ENCODE data around the gene ITGB2. TPM values are rescaled to one million over a fixed set of nuclear protein-coding genes. Genes with fewer than 3 reads are reported as not detected.

Gene ITGB2
- total RNA-seq, 4 donors from 2014 or later = 11.2 to 18.8 (median 15.3) TPM

DNA sequence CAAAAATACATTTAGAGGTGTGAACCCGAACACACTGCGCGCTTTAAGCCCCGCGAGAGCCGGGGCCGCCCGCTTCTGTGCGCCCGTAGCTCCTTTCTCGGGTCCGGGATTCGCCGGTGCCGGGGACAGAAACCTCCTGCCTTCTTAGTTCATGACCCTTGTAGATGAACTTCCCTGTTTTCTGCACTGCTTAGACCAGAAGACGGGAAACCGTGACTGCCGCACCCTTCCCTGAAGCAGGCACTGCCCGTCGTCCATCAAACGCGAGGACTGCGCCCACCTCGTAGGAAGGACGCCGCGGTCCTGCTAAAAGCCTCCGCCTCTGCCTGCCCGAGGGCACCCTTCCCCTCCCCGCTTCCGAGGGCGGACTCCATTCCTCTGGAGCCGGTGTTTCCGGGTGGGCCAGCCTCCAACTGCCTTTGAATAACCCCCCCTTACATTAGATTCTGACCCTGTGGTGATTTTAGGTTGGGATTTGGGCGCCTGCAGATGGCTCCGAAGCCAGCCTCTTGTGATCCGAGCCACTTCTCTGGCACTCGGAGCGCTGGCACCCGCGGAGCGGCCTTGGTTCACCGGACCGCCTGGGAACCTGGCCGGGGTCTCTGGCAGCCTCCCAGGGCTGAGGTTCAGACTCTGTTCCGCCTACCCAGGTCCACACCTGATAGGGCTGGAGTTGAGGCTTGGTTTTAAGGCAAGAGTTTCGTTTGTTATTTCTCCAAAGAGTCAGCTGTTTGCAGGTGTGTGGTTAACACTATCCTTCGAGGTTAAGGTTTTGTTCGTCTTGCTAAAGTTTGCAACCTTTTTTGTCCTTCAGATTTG is 46.0 kb downstream of the ITGB2 start:
- peak overlapping the region; percentile 87 for H3K4me3 ChIP-seq
- no peaks in the 10 kb centered on the region for H3K9me3 ChIP-seq
- H3K27ac ChIP-seq = peak overlapping the region; percentile 92
- peak in 1 of 2 donors; percentile 88 for DNase-seq (ENCODE audit: low spot score in 2 of 2)
- TF ChIP-seq POLR2A (IDR thresholded peaks at IDR 0.05) (peak in 1 of 2 donors; percentile 17), POLR2AphosphoS5 (IDR thresholded peaks at IDR 0.05) (no peak)
- no peaks in the 10 kb centered on the region for H3K36me3 ChIP-seq
- no peaks in the 10 kb centered on the region for H3K27me3 ChIP-seq
- 6% methylated on average over 18 of the region's 49 CpGs for WGBS
- peaks cover 59% of the 10 kb centered on the region for H3K4me1 ChIP-seq

DNA sequence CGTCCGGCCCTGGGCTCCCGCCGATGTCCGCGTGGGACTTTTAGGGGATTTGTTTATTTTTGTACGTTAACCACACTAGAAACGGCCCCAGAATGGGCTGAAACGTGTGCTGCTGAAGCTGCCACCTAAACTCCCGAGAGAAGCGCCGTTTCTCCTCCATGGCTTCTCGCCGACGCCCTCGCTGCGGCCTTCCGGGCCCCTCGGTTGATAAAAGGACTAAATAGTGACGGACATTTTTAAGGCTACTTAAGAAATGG is 46.5 kb downstream of the ITGB2 start:
- no peak for TF ChIP-seq EP300 (IDR thresholded peaks at IDR 0.05)
- TF ChIP-seq POLR2AphosphoS5 (IDR thresholded peaks at IDR 0.05) = no peak
- TF ChIP-seq, protein P1, sequence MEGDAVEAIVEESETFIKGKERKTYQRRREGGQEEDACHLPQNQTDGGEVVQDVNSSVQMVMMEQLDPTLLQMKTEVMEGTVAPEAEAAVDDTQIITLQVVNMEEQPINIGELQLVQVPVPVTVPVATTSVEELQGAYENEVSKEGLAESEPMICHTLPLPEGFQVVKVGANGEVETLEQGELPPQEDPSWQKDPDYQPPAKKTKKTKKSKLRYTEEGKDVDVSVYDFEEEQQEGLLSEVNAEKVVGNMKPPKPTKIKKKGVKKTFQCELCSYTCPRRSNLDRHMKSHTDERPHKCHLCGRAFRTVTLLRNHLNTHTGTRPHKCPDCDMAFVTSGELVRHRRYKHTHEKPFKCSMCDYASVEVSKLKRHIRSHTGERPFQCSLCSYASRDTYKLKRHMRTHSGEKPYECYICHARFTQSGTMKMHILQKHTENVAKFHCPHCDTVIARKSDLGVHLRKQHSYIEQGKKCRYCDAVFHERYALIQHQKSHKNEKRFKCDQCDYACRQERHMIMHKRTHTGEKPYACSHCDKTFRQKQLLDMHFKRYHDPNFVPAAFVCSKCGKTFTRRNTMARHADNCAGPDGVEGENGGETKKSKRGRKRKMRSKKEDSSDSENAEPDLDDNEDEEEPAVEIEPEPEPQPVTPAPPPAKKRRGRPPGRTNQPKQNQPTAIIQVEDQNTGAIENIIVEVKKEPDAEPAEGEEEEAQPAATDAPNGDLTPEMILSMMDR (IDR thresholded peaks at IDR 0.05) = no peak
- TF ChIP-seq POLR2A (IDR thresholded peaks at IDR 0.05) = no peak
- 1% methylated on average over 11 of the region's 20 CpGs for WGBS
- H3K27me3 ChIP-seq = no peaks in the 10 kb centered on the region

DNA sequence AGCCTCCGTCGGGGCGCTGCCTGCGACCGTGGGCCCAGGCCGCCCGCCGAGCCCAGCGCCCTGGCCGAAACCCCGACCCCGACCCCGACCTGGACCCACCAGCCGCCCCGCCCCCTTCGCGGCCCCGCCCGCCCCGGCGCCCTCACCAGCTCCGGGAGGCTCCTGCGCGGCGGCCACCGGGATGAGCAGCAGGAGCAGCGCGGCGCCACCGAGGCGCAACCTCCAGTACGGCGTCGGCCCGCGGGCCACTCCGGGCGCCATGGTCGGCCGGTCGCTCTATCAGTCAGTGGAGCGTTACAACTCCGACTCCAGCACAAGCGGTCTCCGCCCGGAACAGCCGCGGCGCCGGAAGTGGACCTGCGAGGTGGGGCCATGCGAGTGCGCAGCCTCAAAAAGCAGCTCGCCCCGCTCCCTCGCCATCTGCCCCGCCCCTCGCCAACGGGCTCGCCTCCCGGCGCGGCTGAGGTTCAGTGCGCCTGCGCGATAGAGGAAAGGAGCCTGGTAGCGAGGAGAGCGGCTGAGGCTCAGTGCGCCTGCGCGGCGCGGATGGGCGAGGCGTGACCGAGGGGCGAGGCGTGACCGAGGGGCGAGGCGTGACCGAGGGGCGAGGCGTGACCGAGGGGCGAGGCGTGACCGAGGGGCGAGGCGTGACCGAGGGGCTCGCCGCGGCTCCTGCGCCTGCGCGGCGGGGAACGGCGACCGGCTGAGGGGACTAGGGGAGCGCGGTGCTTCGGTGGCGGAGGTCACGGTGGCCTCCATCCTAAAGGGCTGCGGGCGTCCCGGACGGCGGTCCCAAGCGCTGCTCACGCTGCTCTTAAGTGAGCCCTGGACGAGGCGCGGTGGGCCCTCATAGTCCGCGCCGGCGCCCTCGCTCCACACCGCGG is 47.1 kb downstream of the ITGB2 start, which contains the start of gene PTTG1IP:
PTTG1IP (minus strand) TSS at position 335 of the 884 bp plus-strand sequence; CDS start at position 261, 74 bp downstream.
- Histone ChIP-seq H3K27me3 (no peaks in the 10 kb centered on the region), H3K9me3 (no peaks in the 10 kb centered on the region), H3K4me1 (peaks cover 67% of the 10 kb centered on the region), H3K36me3 (no peaks in the 10 kb centered on the region), H3K27ac (peak within 1 kb of the TSS; percentile 92), H3K4me3 (peak within 1 kb of the TSS; percentile 87)
- WGBS = 0% methylated on average over 24 of the region's 123 CpGs
- TF ChIP-seq POLR2AphosphoS5 (IDR thresholded peaks at IDR 0.05) (peak in 2 of 3 donors; percentile 30 to 52), POLR2A (IDR thresholded peaks at IDR 0.05) (peak in 1 of 2 donors; percentile 60), EP300 (IDR thresholded peaks at IDR 0.05) (no peak)
- TF ChIP-seq, protein P1 (IDR thresholded peaks at IDR 0.05) = no peak
- peak; percentile 98 to 99 for DNase-seq (ENCODE audit: low spot score in 2 of 2)

More for the DNA sequence above, 46.5 kb downstream of the ITGB2 start:
- Histone ChIP-seq H3K4me3 (peak overlapping the region; percentile 87), H3K27ac (peak overlapping the region; percentile 92), H3K9me3 (no peaks in the 10 kb centered on the region), H3K4me1 (peaks cover 64% of the 10 kb centered on the region), H3K36me3 (no peaks in the 10 kb centered on the region)
- no peak for DNase-seq (ENCODE audit: low spot score in 2 of 2)

DNA sequence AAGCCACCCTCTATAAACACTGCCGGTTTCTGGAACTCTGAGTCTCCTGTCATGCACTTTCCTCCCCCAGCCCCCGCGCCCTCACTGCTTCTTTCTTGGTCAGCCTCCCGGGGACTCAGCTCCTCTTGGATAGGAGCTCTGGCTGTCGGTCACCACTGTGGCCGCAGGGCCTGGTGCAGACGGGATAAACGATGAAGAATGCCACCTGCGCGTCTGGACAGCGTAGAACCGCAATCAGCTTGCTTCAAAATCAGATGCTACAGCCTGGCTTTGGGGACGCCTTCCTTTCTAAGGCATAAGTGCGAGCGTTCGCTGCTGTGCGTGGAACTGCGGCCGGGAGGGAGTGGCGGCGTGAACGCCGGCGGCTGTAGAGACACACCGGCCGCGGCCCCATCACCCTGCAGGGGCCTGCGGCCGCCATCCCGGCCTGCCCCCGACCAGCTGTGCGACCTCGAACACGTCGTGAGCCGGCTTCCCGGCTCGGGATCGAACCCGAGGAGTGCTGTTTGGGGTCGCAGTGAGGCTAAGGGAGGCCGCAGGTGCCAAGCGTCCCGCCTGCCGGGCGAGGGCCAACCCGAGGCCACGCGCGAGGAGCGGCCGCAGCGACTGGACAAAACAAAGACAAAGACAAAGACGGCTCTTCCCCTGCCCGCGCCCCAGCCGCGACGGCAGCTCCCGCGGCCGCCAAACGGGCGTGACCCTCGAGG is 47.9 kb downstream of the ITGB2 start:
- no peaks in the 10 kb centered on the region for H3K27me3 ChIP-seq
- H3K4me3 ChIP-seq = peak overlapping the region; percentile 87
- peak overlapping the region; percentile 92 for H3K27ac ChIP-seq
- peak in 1 of 2 donors; percentile 76 for DNase-seq (ENCODE audit: low spot score in 2 of 2)
- no peaks in the 10 kb centered on the region for H3K9me3 ChIP-seq
- 0% methylated on average over 20 of the region's 65 CpGs for WGBS
- TF ChIP-seq, protein P1 (IDR thresholded peaks at IDR 0.05) = no peak
- TF ChIP-seq EP300 (IDR thresholded peaks at IDR 0.05) (no peak), POLR2A (IDR thresholded peaks at IDR 0.05) (no peak), POLR2AphosphoS5 (IDR thresholded peaks at IDR 0.05) (peak in 1 of 3 donors; percentile 3)
- H3K36me3 ChIP-seq = no peaks in the 10 kb centered on the region
- H3K4me1 ChIP-seq = peaks cover 71% of the 10 kb centered on the region

DNA sequence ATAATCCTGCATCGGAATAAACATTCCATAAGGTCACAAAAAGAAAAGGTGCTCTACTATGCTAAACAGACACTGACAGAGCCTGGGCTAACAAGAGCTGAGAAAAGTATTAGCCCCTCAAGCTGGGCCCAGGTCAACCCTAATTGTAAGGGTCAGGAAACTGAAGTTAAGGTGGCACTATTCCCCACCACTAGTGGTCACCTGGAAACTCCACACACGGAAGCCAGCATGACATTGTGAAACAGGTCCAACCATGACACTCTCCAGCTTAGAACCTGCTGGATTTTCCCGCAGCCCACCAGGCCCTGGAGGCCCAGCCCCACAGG is 48.4 kb downstream of the ITGB2 start:
- H3K27me3 ChIP-seq = no peaks in the 10 kb centered on the region
- H3K9me3 ChIP-seq = no peaks in the 10 kb centered on the region
- TF ChIP-seq, protein P1 (IDR thresholded peaks at IDR 0.05) = no peak
- TF ChIP-seq POLR2AphosphoS5 (IDR thresholded peaks at IDR 0.05) = no peak
- TF ChIP-seq EP300 (IDR thresholded peaks at IDR 0.05) = no peak
- TF ChIP-seq POLR2A (IDR thresholded peaks at IDR 0.05) = no peak
- peaks cover 76% of the 10 kb centered on the region for H3K4me1 ChIP-seq
- DNase-seq (ENCODE audit: low spot score in 2 of 2) = no peak
- peak overlapping the region; percentile 87 for H3K4me3 ChIP-seq
- 12% methylated on average over 3 of the region's 3 CpGs for WGBS
- H3K36me3 ChIP-seq = no peaks in the 10 kb centered on the region
- H3K27ac ChIP-seq = peak overlapping the region; percentile 92

All from suprapubic skin (tissue), 4 donors.